LHCN-M2 (cell line): ENCODE results near the gene MEAK7. TPM values are rescaled to one million over a fixed set of nuclear protein-coding genes. Genes with fewer than 3 reads are reported as not detected.
"Not testable (repeated sequence)": the region's sequence is repeated elsewhere in the genome, so short reads cannot be mapped to it uniquely, and the experiment has no call there.

Source experiments
- DNase-seq: peaks from one replicate; pipeline ENCODE4 v3.0.0-alpha.2; 2012; ENCODE audit warnings: low read depth
- total RNA-seq: library from RNA; depleted of rRNA; stranded (reverse); fragments of >200 nt; gene quantifications from 2 replicates; pipeline ENCODE4 v1.2.3, GENCODE V29; 2014

MEAK7 gene
- total RNA-seq, 1 experiment from 2014 or later = 15.3 TPM

GRCh38 chr16:84534815-84535214 lies 30.4 kb upstream of the MEAK7 start:
- DNase-seq = no peak

- DNase-seq = peak; percentile 32
Measured at GRCh38 chr16:84532855-84533486, 28.5 kb upstream of the MEAK7 start.

GRCh38 chr16:84532291-84532724 lies 27.8 kb upstream of the MEAK7 start:
- peak; percentile 93 for DNase-seq

GRCh38 chr16:84531671-84532111 lies 27.2 kb upstream of the MEAK7 start:
- no peak for DNase-seq

GRCh38 chr16:84530590-84530989 lies 26.1 kb upstream of the MEAK7 start:
- DNase-seq = no peak

- DNase-seq = no peak
Measured at GRCh38 chr16:84529607-84530006, 25.1 kb upstream of the MEAK7 start.

GRCh38 chr16:84528322-84528721 lies 23.9 kb upstream of the MEAK7 start:
- DNase-seq = no peak

- no peak for DNase-seq
Measured at GRCh38 chr16:84527532-84528269, 23.2 kb upstream of the MEAK7 start.

- no peak for DNase-seq
Measured at GRCh38 chr16:84526794-84527531, 22.5 kb upstream of the MEAK7 start.

- not testable (repeated sequence) for DNase-seq
Measured at GRCh38 chr16:84524941-84525581, 20.6 kb upstream of the MEAK7 start.

- DNase-seq = no peak
Measured at GRCh38 chr16:84524346-84524920, 20.0 kb upstream of the MEAK7 start.

- no peak for DNase-seq
Measured at GRCh38 chr16:84521497-84521770, 17.0 kb upstream of the MEAK7 start.

- DNase-seq = no peak
Measured at GRCh38 chr16:84520725-84521496, 16.5 kb upstream of the MEAK7 start.

GRCh38 chr16:84519855-84520254 lies 15.4 kb upstream of the MEAK7 start:
- no peak for DNase-seq

GRCh38 chr16:84518804-84519341 lies 14.4 kb upstream of the MEAK7 start:
- DNase-seq = no peak

- DNase-seq = peak; percentile 26
Measured at GRCh38 chr16:84518220-84518619, 13.8 kb upstream of the MEAK7 start.

- DNase-seq = no peak
Measured at GRCh38 chr16:84517366-84517765, 12.9 kb upstream of the MEAK7 start.

GRCh38 chr16:84514874-84515835 lies 10.7 kb upstream of the MEAK7 start:
- DNase-seq = no peak

- DNase-seq = no peak
Measured at GRCh38 chr16:84514295-84514873, 9.9 kb upstream of the MEAK7 start.
